Suprapubic skin (tissue), 4 donors: ENCODE results near the gene HSD17B4. TPM values are rescaled to one million over a fixed set of nuclear protein-coding genes. Genes with fewer than 3 reads are reported as not detected.
"Not testable (repeated sequence)": the region's sequence is repeated elsewhere in the genome, so short reads cannot be mapped to it uniquely, and the experiment has no call there.

Experiments used
- DNase-seq, 2 donors: peaks; one replicate each; pipeline ENCODE4 v3.0.0-alpha.2; 2019; ENCODE audit warnings: low spot score in 2 of 2
- H3K27ac ChIP-seq: fragments of 200-600 bp; sonication (generic); one replicate; pipeline ENCODE4 v1.5.1; 2019
- H3K27me3 ChIP-seq: fragments of 200-600 bp; sonication (generic); one replicate; pipeline ENCODE4 v1.5.1; 2019
- H3K36me3 ChIP-seq: fragments of 200-600 bp; sonication (generic); one replicate; pipeline ENCODE4 v1.5.1; 2019
- H3K4me1 ChIP-seq: fragments of 200-600 bp; sonication (generic); one replicate; pipeline ENCODE4 v1.5.1; 2019
- H3K4me3 ChIP-seq: fragments of 200-600 bp; sonication (generic); one replicate; pipeline ENCODE4 v1.5.1; 2019; ENCODE audit warnings: mild to moderate bottlenecking
- H3K9me3 ChIP-seq: fragments of 200-600 bp; sonication (generic); one replicate; pipeline ENCODE4 v1.5.1; 2019
- CTCF ChIP-seq, 2 donors: fragments of 200-600 bp in 1 of 2; fragments of 450-650 bp in 1 of 2; sonication (generic) in 1 of 2; IDR thresholded peaks; one replicate each; pipeline ENCODE4 v1.5.1; 2016 to 2019; ENCODE audit warnings: antibody characterized with exemption in 2 of 2, mild to moderate bottlenecking in 1 of 2, moderate library complexity in 1 of 2
- EP300 ChIP-seq: sonication (generic); formaldehyde crosslinking; IDR thresholded peaks from one replicate; pipeline ENCODE4 v1.6.1; 2017; ENCODE audit warnings: antibody characterized with exemption
- POLR2A ChIP-seq, 2 donors: fragments of 450-650 bp; IDR thresholded peaks; one replicate each; pipeline ENCODE4 v1.6.1; 2017; ENCODE audit warnings: antibody characterized with exemption in 2 of 2, mild to moderate bottlenecking in 2 of 2, moderate library complexity in 2 of 2
- POLR2AphosphoS5 ChIP-seq, 3 donors: sonication (generic); formaldehyde crosslinking; IDR thresholded peaks; one replicate each; pipeline ENCODE4 v1.6.1; 2017; ENCODE audit warnings: antibody characterized with exemption in 3 of 3
- WGBS: methylation state at CpG from one replicate; pipeline ENCODE4 v1.1.5; 2018; 5-methylcytosine and 5-hydroxymethylcytosine counted together
- total RNA-seq, 4 donors: library from RNA; depleted of rRNA; stranded (reverse); fragments of >200 nt; gene quantifications; one replicate each; pipeline ENCODE4 v1.1.0, GENCODE V29; 2016

Gene HSD17B4
- total RNA-seq, 4 donors from 2014 or later = 128 to 268 (median 139) TPM

DNA sequence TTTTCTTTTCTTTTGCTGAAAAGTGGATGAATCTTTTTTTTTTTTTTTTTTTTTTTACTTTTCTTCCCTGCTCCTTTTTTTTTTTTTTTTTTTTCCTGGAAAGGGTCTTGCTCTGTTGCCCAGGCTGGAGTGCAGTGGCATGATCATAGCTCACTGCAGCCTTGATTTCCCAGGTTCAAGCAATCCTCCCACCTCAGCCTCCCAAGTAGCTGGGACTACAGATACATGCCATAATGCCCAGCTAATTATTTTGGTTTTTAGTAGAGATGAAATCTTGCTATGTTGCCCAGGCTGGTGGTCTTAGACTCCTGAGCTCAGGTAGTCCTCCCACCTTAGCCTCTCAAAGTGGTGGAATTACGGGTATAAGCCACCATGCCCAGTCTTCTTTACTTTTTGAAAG, 20.9 kb downstream of the HSD17B4 start:
- no peak for DNase-seq
- peaks cover 3% of the 10 kb centered on the region for H3K9me3 ChIP-seq
- no peak overlapping the region for H3K27ac ChIP-seq
- 100% methylated on average over 1 of the region's 1 CpG for WGBS
- no peaks in the 10 kb centered on the region for H3K27me3 ChIP-seq
- TF ChIP-seq EP300 (no peak), POLR2A (IDR thresholded peaks at IDR 0.05) (no peak), CTCF (IDR thresholded peaks at IDR 0.05) (no peak), POLR2AphosphoS5 (IDR thresholded peaks at IDR 0.05) (no peak)
- peaks cover 33% of the 10 kb centered on the region for H3K36me3 ChIP-seq
- no peak overlapping the region for H3K4me3 ChIP-seq
- no peaks in the 10 kb centered on the region for H3K4me1 ChIP-seq

DNA sequence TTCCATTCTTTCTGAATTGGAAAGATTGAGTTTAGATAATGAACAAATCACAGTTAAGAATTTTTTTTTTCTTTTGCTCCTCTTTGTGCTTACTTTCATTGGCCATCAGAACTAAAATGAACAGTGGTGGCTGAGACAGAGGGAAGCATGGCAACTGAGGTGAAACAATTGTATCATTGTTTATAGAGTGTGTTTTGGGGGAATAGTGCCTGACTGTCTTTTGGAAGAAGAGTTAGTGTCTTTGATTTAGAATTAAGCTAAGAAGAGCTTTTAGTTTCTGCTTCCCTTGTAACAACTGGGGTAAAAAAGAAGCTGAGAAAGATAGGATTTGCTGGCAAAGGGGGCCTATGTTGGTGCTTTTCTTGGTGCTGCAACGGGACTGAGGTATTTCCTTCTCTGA, 24.0 kb downstream of the HSD17B4 start:
- WGBS = 71% methylated on average over 1 of the region's 1 CpG

DNA sequence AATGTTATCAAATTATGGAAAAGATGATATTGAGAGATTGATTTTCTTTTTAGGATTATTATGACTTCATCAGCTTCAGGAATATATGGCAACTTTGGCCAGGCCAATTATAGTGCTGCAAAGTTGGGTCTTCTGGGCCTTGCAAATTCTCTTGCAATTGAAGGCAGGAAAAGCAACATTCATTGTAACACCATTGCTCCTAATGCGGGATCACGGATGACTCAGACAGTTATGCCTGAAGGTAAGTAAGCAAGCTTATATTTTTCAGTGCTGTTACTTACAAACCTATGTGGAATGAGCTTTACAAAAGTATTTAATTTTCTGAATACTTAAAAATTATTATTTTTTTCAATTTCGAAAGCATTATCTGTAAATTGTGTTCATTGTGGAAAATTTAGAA, 26.5 kb downstream of the HSD17B4 start:
- Histone ChIP-seq H3K9me3 (no peaks in the 10 kb centered on the region), H3K4me1 (no peaks in the 10 kb centered on the region), H3K36me3 (peaks cover 68% of the 10 kb centered on the region), H3K4me3 (no peak overlapping the region), H3K27me3 (no peaks in the 10 kb centered on the region), H3K27ac (no peak overlapping the region)
- TF ChIP-seq CTCF (IDR thresholded peaks at IDR 0.05) (no peak), EP300 (no peak), POLR2AphosphoS5 (IDR thresholded peaks at IDR 0.05) (no peak), POLR2A (IDR thresholded peaks at IDR 0.05) (no peak)
- no peak for DNase-seq
- WGBS = 89% methylated on average over 3 of the region's 3 CpGs

More for the DNA sequence above, 24.0 kb downstream of the HSD17B4 start:
- TF ChIP-seq CTCF (IDR thresholded peaks at IDR 0.05) (no peak), POLR2A (IDR thresholded peaks at IDR 0.05) (no peak), POLR2AphosphoS5 (IDR thresholded peaks at IDR 0.05) (no peak), EP300 (no peak)
- H3K27me3 ChIP-seq = no peaks in the 10 kb centered on the region
- no peak overlapping the region for H3K27ac ChIP-seq
- no peaks in the 10 kb centered on the region for H3K4me1 ChIP-seq
- no peak overlapping the region for H3K4me3 ChIP-seq
- no peak for DNase-seq
- H3K9me3 ChIP-seq = no peaks in the 10 kb centered on the region
- H3K36me3 ChIP-seq = peaks cover 47% of the 10 kb centered on the region

- H3K9me3 ChIP-seq, DNase-seq, H3K27me3 ChIP-seq, H3K4me3 ChIP-seq, H3K27ac ChIP-seq, H3K4me1 ChIP-seq: not testable (repeated sequence)
- H3K36me3 ChIP-seq = peaks cover 76% of the 10 kb centered on the region
- 85% methylated on average over 8 of the region's 10 CpGs for WGBS
These were observed 28.3 kb downstream of the HSD17B4 start for GRCh38 chr5:119480629-119481028.

DNA sequence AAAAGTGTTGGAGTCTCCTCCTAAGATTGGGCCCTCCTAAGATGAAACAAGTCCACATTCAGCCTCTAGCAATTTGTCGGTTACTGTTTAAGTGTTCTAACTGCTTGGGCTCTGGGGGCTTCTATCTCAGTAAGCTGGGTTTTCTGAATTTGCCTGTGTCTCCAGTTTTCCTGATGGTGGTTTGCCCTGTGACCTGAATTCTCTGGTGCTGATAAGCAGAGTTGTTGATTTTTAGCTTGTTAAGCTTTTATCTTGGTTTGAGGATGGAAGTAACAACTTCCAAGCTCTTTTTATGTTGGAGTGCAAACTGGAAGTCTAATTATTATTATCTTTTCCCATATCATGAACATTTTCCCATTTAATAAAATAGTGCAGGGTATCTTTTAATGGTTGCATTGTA, 30.9 kb downstream of the HSD17B4 start:
- Histone ChIP-seq H3K27ac (no peak overlapping the region), H3K4me1 (no peaks in the 10 kb centered on the region), H3K27me3 (no peaks in the 10 kb centered on the region), H3K4me3 (no peak overlapping the region), H3K9me3 (no peaks in the 10 kb centered on the region), H3K36me3 (peaks cover 69% of the 10 kb centered on the region)
- DNase-seq = no peak
- 83% methylated on average over 1 of the region's 1 CpG for WGBS
- no peak for TF ChIP-seq CTCF (IDR thresholded peaks at IDR 0.05)
- no peak for TF ChIP-seq POLR2AphosphoS5 (IDR thresholded peaks at IDR 0.05)
- TF ChIP-seq EP300 = no peak
- TF ChIP-seq POLR2A (IDR thresholded peaks at IDR 0.05) = no peak

GRCh38 chr5:119484884-119485283, 32.6 kb downstream of the HSD17B4 start:
- H3K4me3 ChIP-seq = no peak overlapping the region
- peaks cover 54% of the 10 kb centered on the region for H3K36me3 ChIP-seq
- 98% methylated on average over 4 of the region's 4 CpGs for WGBS
- H3K4me1 ChIP-seq = no peaks in the 10 kb centered on the region
- no peak for TF ChIP-seq CTCF (IDR thresholded peaks at IDR 0.05)
- no peaks in the 10 kb centered on the region for H3K9me3 ChIP-seq
- H3K27ac ChIP-seq = no peak overlapping the region
- no peak for DNase-seq
- no peaks in the 10 kb centered on the region for H3K27me3 ChIP-seq
